B cell (primary cell): ENCODE results near the gene ADAM12. TPM values are rescaled to one million over a fixed set of nuclear protein-coding genes. Genes with fewer than 3 reads are reported as not detected.

Experiments used
- ATAC-seq: fragments of 200-7000 bp; cut with Tn5 transposase; one replicate; pipeline ENCODE4 v1.10.0; 2021; ENCODE audit warnings: low read depth, mild to moderate bottlenecking, moderate number of reproducible peaks, moderate library complexity
- CTCF ChIA-PET: fragments of 350-600 bp; sonication (Branson Sonifier 250); formaldehyde crosslinking; loops from one replicate; lab custom pipeline; 2021; ENCODE audit warnings: antibody characterized with exemption, inconsistent platforms; lab: Charles Lee
- POLR2A ChIA-PET: fragments of 350-600 bp; sonication (Branson Sonifier 250); formaldehyde crosslinking; loops from one replicate; lab custom pipeline; 2021; ENCODE audit warnings: antibody characterized with exemption; lab: Charles Lee
- DNase-seq: peaks from one replicate; pipeline ENCODE4 v3.0.0; 2013
- H2AFZ ChIP-seq: 2 replicates; pipeline ENCODE4 v1.6.1; 2012; ENCODE audit warnings: mild to moderate bottlenecking, low read depth, low read length; ENCODE audit not compliant: insufficient read depth, poor library complexity, severe bottlenecking
- H3K27ac ChIP-seq, 2 donors: 1 replicate in 1 of 2; 2 replicates in 1 of 2; pipeline ENCODE4 v1.5.1; 2012 to 2013; ENCODE audit warnings: low read length in 2 of 2, mild to moderate bottlenecking in 2 of 2, moderate library complexity in 1 of 2
- H3K27me3 ChIP-seq, 4 experiments: fragments of 200-600 bp in 1 of 4; sonication (generic) in 1 of 4; replicated peaks in 1 of 4; 1 replicate in 2 of 4; 2 replicates in 2 of 4; pipeline versions ENCODE4 v1.6.1 to v1.7.0; 2013 to 2016; ENCODE audit warnings: low read length in 3 of 4, mild to moderate bottlenecking in 2 of 4, mixed read lengths in 1 of 4, moderate library complexity in 1 of 4; ENCODE audit not compliant: insufficient read depth in 4 of 4, control insufficient read depth in 3 of 4; ENCODE audit errors: control extremely low read depth in 1 of 4
- H3K36me3 ChIP-seq, 2 experiments: replicated peaks in 1 of 2; 1 replicate in 1 of 2; 2 replicates in 1 of 2; pipeline versions ENCODE4 v1.6.1 to v1.7.1; 2013; ENCODE audit warnings: low read length in 1 of 2; ENCODE audit not compliant: insufficient read depth in 2 of 2, control insufficient read depth in 1 of 2; ENCODE audit errors: control extremely low read depth in 1 of 2, extremely low read depth in 1 of 2
- H3K4me1 ChIP-seq, 2 donors: fragments of 200-600 bp in 1 of 2; sonication (generic) in 1 of 2; 1 replicate in 1 of 2; 2 replicates in 1 of 2; pipeline versions ENCODE4 v1.5.1 to v1.6.1; 2013 to 2017; ENCODE audit warnings: low read length in 2 of 2; ENCODE audit not compliant: control insufficient read depth in 2 of 2, insufficient read depth in 2 of 2
- H3K4me2 ChIP-seq: replicated peaks from 2 replicates; pipeline ENCODE3; 2012; ENCODE audit warnings: mild to moderate bottlenecking, low read depth, low read length; ENCODE audit not compliant: poor library complexity, severe bottlenecking
- H3K4me3 ChIP-seq, 5 experiments: fragments of 200-600 bp in 1 of 5; sonication (generic) in 1 of 5; 1 replicate in 3 of 5; 2 replicates in 2 of 5; pipeline versions ENCODE4 v1.5.1 to v1.7.0; 2011 to 2016; ENCODE audit warnings: low read length in 4 of 5, mild to moderate bottlenecking in 4 of 5, low read depth in 2 of 5, control low read depth in 1 of 5, moderate library complexity in 1 of 5; ENCODE audit not compliant: insufficient read depth in 1 of 5; ENCODE audit errors: control extremely low read depth in 1 of 5, extremely low read depth in 1 of 5
- H3K79me2 ChIP-seq: fragments of 200-600 bp; sonication (generic); one replicate; pipeline ENCODE4 v1.6.0; 2016; ENCODE audit warnings: low read length; ENCODE audit not compliant: control insufficient read depth, insufficient read depth
- H3K9ac ChIP-seq: fragments of 200-600 bp; sonication (generic); 2 replicates; pipeline ENCODE4 v1.6.1; 2017; ENCODE audit warnings: mild to moderate bottlenecking, low read length, moderate library complexity
- H3K9me3 ChIP-seq, 3 donors: one replicate each; pipeline versions ENCODE4 v1.6.1 to v1.7.1; 2013; ENCODE audit warnings: low read length in 2 of 3; ENCODE audit not compliant: control insufficient read depth in 2 of 3, insufficient read depth in 1 of 3; ENCODE audit errors: control extremely low read depth in 1 of 3
- H4K20me1 ChIP-seq: 2 replicates; pipeline ENCODE4 v1.6.0; 2012; ENCODE audit warnings: mild to moderate bottlenecking, low read length; ENCODE audit not compliant: insufficient read depth, control insufficient read depth, poor library complexity, severe bottlenecking
- H3K27ac Mint-ChIP-seq: one replicate; pipeline ENCODE4 v1.8.0; 2021; ENCODE audit warnings: mixed read lengths
- H3K27me3 Mint-ChIP-seq: one replicate; pipeline ENCODE4 v1.8.0; 2021; ENCODE audit warnings: mixed read lengths
- H3K4me1 Mint-ChIP-seq: one replicate; pipeline ENCODE4 v1.8.0; 2021; ENCODE audit warnings: mixed read lengths
- H3K4me3 Mint-ChIP-seq: one replicate; pipeline ENCODE4 v1.8.0; 2021; ENCODE audit warnings: mixed read lengths
- H3K9me3 Mint-ChIP-seq: one replicate; pipeline ENCODE4 v1.8.0; 2022; ENCODE audit warnings: mixed read lengths; ENCODE audit not compliant: insufficient read depth
- CTCF ChIP-seq: fragments of 200-600 bp; IDR thresholded peaks from one replicate; pipeline ENCODE4 v1.8.0; 2022; ENCODE audit warnings: antibody characterized with exemption, mild to moderate bottlenecking
- EZH2 ChIP-seq: IDR thresholded peaks from 2 replicates; pipeline ENCODE4 v1.6.1; 2012; ENCODE audit warnings: borderline replicate concordance, low read depth, mild to moderate bottlenecking, moderate library complexity, low read length; ENCODE audit not compliant: insufficient read depth, poor library complexity, severe bottlenecking
- WGBS: methylation state at CpG from one replicate; pipeline ENCODE4 v1.1.5; 2013; ENCODE audit warnings: missing lambda C conversion rate; ENCODE audit not compliant: insufficient coverage; 5-methylcytosine and 5-hydroxymethylcytosine counted together
- intact Hi-C: fragments of 100-400 bp; cut with micrococcal nuclease; formaldehyde crosslinking; loops from one replicate; pipeline ENCODE4 v1.10.0; 2022
- polyA plus RNA-seq: library from polyadenylated mRNA; depleted of rRNA; stranded (reverse); fragments of >200 nt; gene quantifications from 2 replicates; pipeline ENCODE4 v1.2.3, GENCODE V29; 2012
- total RNA-seq, 2 donors: library from RNA; stranded (reverse); fragments of 120-200 nt in 1 of 2; gene quantifications; 1 replicate in 1 of 2; 2 replicates in 1 of 2; pipeline versions ENCODE4 v1.2.3 to v1.2.4, GENCODE V29; 2013 to 2022

The ADAM12 gene
- total and polyA plus RNA-seq, 2 donors (not counting 1 experiment from before 2014, with no cell fraction given) = 0.01 to 0.22 TPM

- no peaks in the 10 kb centered on the region for H3K4me1 ChIP-seq
- intact Hi-C loops = no loop called here
- DNase-seq (no peak), ATAC-seq (no peak)
- H3K9me3 ChIP-seq = peaks cover 0 to 2% (median 0%) of the 10 kb centered on the region in 3 donors
- Mint-ChIP-seq H3K4me3 (no peak overlapping the region), H3K9me3 (peaks cover 6% of the 10 kb centered on the region), H3K27ac (no peak overlapping the region), H3K27me3 (no peaks in the 10 kb centered on the region), H3K4me1 (no peaks in the 10 kb centered on the region)
- no peak overlapping the region for H3K9ac ChIP-seq
- H3K4me3 ChIP-seq = no peak overlapping the region
- WGBS = no CpG with 5 or more reads among the region's 1 CpG
- H3K4me2 ChIP-seq = no peak overlapping the region
- CTCF ChIA-PET = interaction anchor here (1.9 kb wide), 1 partner anchor 46 kb away, joined by 7 read pairs; no protein-coding TSS in a partner anchor
- no peaks in the 10 kb centered on the region for H4K20me1 ChIP-seq
- H3K27me3 ChIP-seq = no peaks in the 10 kb centered on the region
- no peak overlapping the region for H2AFZ ChIP-seq
- TF ChIP-seq EZH2 (no peak), CTCF (no peak)
- H3K36me3 ChIP-seq = no peaks in the 10 kb centered on the region
- no peaks in the 10 kb centered on the region for H3K79me2 ChIP-seq
- POLR2A ChIA-PET = no interaction called here
- no peak overlapping the region for H3K27ac ChIP-seq
Observed at GRCh38 chr10:126027692-126028091, 360.6 kb downstream of the ADAM12 start.

GRCh38 chr10:126022841-126023240, 365.4 kb downstream of the ADAM12 start:
- H3K27ac ChIP-seq = no peak overlapping the region
- no peak overlapping the region for H2AFZ ChIP-seq
- H3K36me3 ChIP-seq = no peaks in the 10 kb centered on the region
- no peaks in the 10 kb centered on the region for H3K4me1 ChIP-seq
- ATAC-seq (no peak), DNase-seq (no peak)
- no peaks in the 10 kb centered on the region for H3K79me2 ChIP-seq
- peaks cover 2% of the 10 kb centered on the region for H3K9me3 Mint-ChIP-seq
- H3K9ac ChIP-seq = no peak overlapping the region
- peaks cover 4% of the 10 kb centered on the region for H3K27me3 Mint-ChIP-seq
- H3K4me3 Mint-ChIP-seq = no peak overlapping the region
- CTCF ChIA-PET = interaction anchor here (1.3 kb wide), 1 partner anchor 18 kb away, joined by 3 read pairs; no protein-coding TSS in a partner anchor
- H3K4me3 ChIP-seq = no peak overlapping the region
- no peaks in the 10 kb centered on the region for H3K4me1 Mint-ChIP-seq
- no peaks in the 10 kb centered on the region for H3K27me3 ChIP-seq
- intact Hi-C loops = no loop called here
- TF ChIP-seq CTCF (no peak), EZH2 (no peak)
- POLR2A ChIA-PET = no interaction called here
- 95% methylated on average over 4 of the region's 5 CpGs for WGBS
- no peak overlapping the region for H3K4me2 ChIP-seq
- H3K9me3 ChIP-seq = no peaks in the 10 kb centered on the region
- H4K20me1 ChIP-seq = no peaks in the 10 kb centered on the region
- H3K27ac Mint-ChIP-seq = no peak overlapping the region
